Liver (tissue), 9 donors: ENCODE results near the gene VSIG10. TPM values are rescaled to one million over a fixed set of nuclear protein-coding genes. Genes with fewer than 3 reads are reported as not detected.
A peak's percentile ranks its signal among the peaks of the same experiment; 100 is the strongest.

Experiments used
- DNase-seq: peaks from one replicate; pipeline ENCODE4 v3.0.0-alpha.2; 2017; ENCODE audit warnings: low spot score
- H3K27ac ChIP-seq, 2 donors: one replicate each; pipeline ENCODE4 v1.7.0; 2013; ENCODE audit warnings: inconsistent platforms in 2 of 2, low read length in 2 of 2, control low read depth in 1 of 2, low read depth in 1 of 2, mild to moderate bottlenecking in 1 of 2
- H3K27me3 ChIP-seq, 4 donors: one replicate each; pipeline versions ENCODE4 v1.6.1 to v1.7.0; 2013; ENCODE audit warnings: low read length in 3 of 4, inconsistent platforms in 1 of 4, mild to moderate bottlenecking in 1 of 4, moderate library complexity in 1 of 4; ENCODE audit not compliant: control insufficient read depth in 4 of 4, insufficient read depth in 4 of 4
- H3K36me3 ChIP-seq, 4 donors: one replicate each; pipeline versions ENCODE4 v1.6.1 to v1.7.0; 2013; ENCODE audit warnings: low read length in 3 of 4, mild to moderate bottlenecking in 3 of 4, low read depth in 1 of 4, moderate library complexity in 1 of 4; ENCODE audit not compliant: control insufficient read depth in 4 of 4, insufficient read depth in 3 of 4
- H3K4me1 ChIP-seq, 4 donors: one replicate each; pipeline versions ENCODE4 v1.6.1 to v1.7.0; 2013; ENCODE audit warnings: low read length in 3 of 4, mild to moderate bottlenecking in 3 of 4, moderate library complexity in 1 of 4; ENCODE audit not compliant: control insufficient read depth in 4 of 4, insufficient read depth in 4 of 4
- H3K4me3 ChIP-seq, 3 donors: one replicate each; pipeline versions ENCODE4 v1.6.1 to v1.7.0; 2013; ENCODE audit warnings: low read length in 3 of 3, control low read depth in 1 of 3, low read depth in 1 of 3, mild to moderate bottlenecking in 1 of 3
- H3K9ac ChIP-seq, 2 donors: one replicate each; pipeline ENCODE4 v1.7.0; 2013; ENCODE audit warnings: low read length in 2 of 2, mild to moderate bottlenecking in 2 of 2, moderate library complexity in 2 of 2, control low read depth in 1 of 2, low read depth in 1 of 2
- H3K9me3 ChIP-seq, 4 donors: one replicate each; pipeline versions ENCODE4 v1.6.1 to v1.7.0; 2013; ENCODE audit warnings: low read length in 3 of 4; ENCODE audit not compliant: control insufficient read depth in 4 of 4
- EGR1 ChIP-seq, 2 donors: IDR thresholded peaks; 2 replicates each; pipeline ENCODE4 v1.6.1; 2016 to 2018; ENCODE audit warnings: antibody characterized with exemption in 2 of 2, low read depth in 2 of 2
- FOXA1 ChIP-seq: IDR thresholded peaks from 2 replicates; pipeline ENCODE4 v1.6.1; 2016; ENCODE audit warnings: antibody characterized with exemption
- FOXA2 ChIP-seq: IDR thresholded peaks from 2 replicates; pipeline ENCODE4 v1.6.1; 2016; ENCODE audit warnings: antibody characterized with exemption
- GABPA ChIP-seq, 2 donors: IDR thresholded peaks in 1 of 2; conservative IDR thresholded peaks in 1 of 2; 2 replicates each; pipeline ENCODE4 v1.6.1; 2016; ENCODE audit warnings: antibody characterized with exemption in 2 of 2, mild to moderate bottlenecking in 1 of 2, moderate library complexity in 1 of 2
- HNF4A ChIP-seq, 2 donors: conservative IDR thresholded peaks; 2 replicates each; pipeline ENCODE4 v1.6.1; 2016; ENCODE audit warnings: antibody characterized with exemption in 2 of 2, mild to moderate bottlenecking in 2 of 2
- HNF4G ChIP-seq: IDR thresholded peaks from 2 replicates; pipeline ENCODE4 v1.6.1; 2016; ENCODE audit warnings: antibody characterized with exemption
- JUND ChIP-seq, 2 donors: IDR thresholded peaks; 2 replicates each; pipeline ENCODE4 v1.6.1; 2016; ENCODE audit warnings: antibody characterized with exemption in 2 of 2
- NR2F2 ChIP-seq: IDR thresholded peaks from 2 replicates; pipeline ENCODE4 v1.6.1; 2016; ENCODE audit warnings: antibody characterized with exemption
- RAD21 ChIP-seq, 2 donors: IDR thresholded peaks; 2 replicates each; pipeline ENCODE4 v1.6.1; 2016; ENCODE audit warnings: antibody characterized with exemption in 2 of 2, mild to moderate bottlenecking in 2 of 2
- RXRA ChIP-seq, 2 donors: IDR thresholded peaks; 2 replicates each; pipeline ENCODE4 v1.6.1; 2017 to 2018; ENCODE audit warnings: antibody characterized with exemption in 2 of 2, mild to moderate bottlenecking in 1 of 2
- SP1 ChIP-seq: IDR thresholded peaks from 2 replicates; pipeline ENCODE4 v1.6.1; 2018; ENCODE audit warnings: antibody characterized with exemption, mild to moderate bottlenecking
- TAF1 ChIP-seq: conservative IDR thresholded peaks from 2 replicates; pipeline ENCODE4 v1.6.1; 2016; ENCODE audit warnings: antibody characterized with exemption, mild to moderate bottlenecking
- YY1 ChIP-seq: IDR thresholded peaks from 2 replicates; pipeline ENCODE4 v1.6.1; 2016; ENCODE audit warnings: antibody characterized with exemption, mild to moderate bottlenecking
- whole genome bisulfite sequencing: extraction: QIAGEN DNeasy Blood & Tissue Kit; methylation state at CpG from one replicate; pipeline ENCODE4 v1.1.7; 2013; 5-methylcytosine and 5-hydroxymethylcytosine counted together
- polyA plus RNA-seq, 2 donors: library from polyadenylated mRNA; stranded (reverse) in 1 of 2; unstranded in 1 of 2; fragments of 200-250 nt in 1 of 2; fragments of >200 nt in 1 of 2; fragmentation: Nextera tagmentation in 1 of 2; extraction: Ambion mirVana in 1 of 2; gene quantifications; one replicate each; pipeline versions ENCODE4 v1.2.1 to v1.2.3, GENCODE V29; 2013 to 2015
- total RNA-seq, 2 donors: library from RNA; depleted of rRNA; stranded (reverse); fragments of >200 nt; gene quantifications; one replicate each; pipeline ENCODE4 v1.2.3, GENCODE V29; 2014
- TF ChIP-seq, protein P1 (sequence below): IDR thresholded peaks from 2 replicates; pipeline ENCODE4 v1.6.1; 2016; ENCODE audit warnings: antibody characterized with exemption
- TF ChIP-seq, protein P2 (sequence below): IDR thresholded peaks from 2 replicates; pipeline ENCODE4 v1.6.1; 2016; ENCODE audit warnings: antibody characterized with exemption
- TF ChIP-seq, protein P3 (sequence below): IDR thresholded peaks from 2 replicates; pipeline ENCODE4 v1.6.1; 2016; ENCODE audit warnings: antibody characterized with exemption, mild to moderate bottlenecking
- TF ChIP-seq, protein P4 (sequence below): IDR thresholded peaks from 2 replicates; pipeline ENCODE4 v1.6.1; 2016; ENCODE audit warnings: antibody characterized with exemption
- donor health status: healthy.
- donor health status: healthy.
- donor health status: healthy.
- donor health status: healthy.
- donor health status: healthy.

Gene VSIG10
- total and polyA plus RNA-seq, 4 donors: 9.8 to 16.4 (median 11.7) TPM

DNA sequence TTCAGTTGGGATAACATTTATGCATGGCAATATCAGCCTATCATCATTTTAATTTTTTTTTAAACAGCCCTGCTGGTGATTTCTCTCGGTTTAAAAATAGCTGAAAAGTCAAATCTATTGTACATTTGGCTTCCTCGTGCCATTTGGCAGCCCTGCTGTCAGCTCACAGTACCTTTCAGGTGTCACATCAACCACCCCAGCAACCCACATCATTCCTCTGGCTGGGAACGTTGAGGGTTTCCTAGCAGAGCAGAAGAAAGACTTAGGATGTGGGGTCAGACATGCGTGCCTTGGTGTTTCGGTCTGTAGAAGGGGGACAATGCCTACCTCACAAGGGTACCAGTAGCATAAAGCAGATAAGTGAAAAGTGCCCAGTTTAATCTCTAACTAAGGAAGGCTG lies 47.9 kb upstream of the VSIG10 start:
- Histone ChIP-seq H3K4me1 (peaks cover 0 to 6% (median 0%) of the 10 kb centered on the region in 4 donors), H3K36me3 (peaks cover 3 to 21% (median 12%) of the 10 kb centered on the region in 4 donors), H3K4me3 (no peak overlapping the region), H3K9me3 (no peaks in the 10 kb centered on the region), H3K27ac (no peak overlapping the region), H3K9ac (no peak overlapping the region), H3K27me3 (no peaks in the 10 kb centered on the region)
- 83% methylated on average over 5 of the region's 5 CpGs for WGBS
- DNase-seq: no peak
- TF ChIP-seq YY1: no peak

DNA sequence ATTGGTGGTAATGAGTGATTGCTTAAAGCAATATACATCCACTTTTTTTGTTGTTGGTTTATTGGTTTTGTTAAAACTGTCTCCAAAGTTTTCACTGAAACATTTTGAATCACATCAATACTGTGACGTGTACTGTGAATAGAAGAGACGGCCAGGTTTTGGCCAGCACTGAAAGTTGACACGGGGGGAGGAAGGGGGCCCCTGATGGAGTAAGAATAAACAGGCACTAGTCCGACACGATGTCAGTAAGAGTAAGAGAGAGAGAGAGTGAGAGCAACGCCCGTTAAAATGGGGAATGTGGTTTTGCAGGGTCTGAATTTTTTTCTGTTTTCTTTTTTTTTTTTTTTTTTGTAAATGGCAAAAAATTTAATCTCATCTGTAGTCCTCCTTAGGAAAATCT lies 46.8 kb upstream of the VSIG10 start:
- no peak overlapping the region for H3K9ac ChIP-seq
- H3K27me3 ChIP-seq: no peaks in the 10 kb centered on the region
- no peak overlapping the region for H3K4me3 ChIP-seq
- H3K9me3 ChIP-seq: no peaks in the 10 kb centered on the region
- peaks cover 3 to 21% (median 15%) of the 10 kb centered on the region in 4 donors for H3K36me3 ChIP-seq
- no peak for TF ChIP-seq TAF1
- TF ChIP-seq JUND (IDR thresholded peaks at IDR 0.05): no peak
- peak in 1 of 2 donors; percentile 18 for TF ChIP-seq HNF4A (conservative IDR thresholded peaks at IDR 0.05)
- TF ChIP-seq RXRA (IDR thresholded peaks at IDR 0.05): peak in 1 of 2 donors; percentile 16
- no peak for DNase-seq
- H3K27ac ChIP-seq: no peak overlapping the region
- WGBS: 34% methylated on average over 7 of the region's 7 CpGs
- peaks cover 0 to 9% (median 1%) of the 10 kb centered on the region in 4 donors for H3K4me1 ChIP-seq

DNA sequence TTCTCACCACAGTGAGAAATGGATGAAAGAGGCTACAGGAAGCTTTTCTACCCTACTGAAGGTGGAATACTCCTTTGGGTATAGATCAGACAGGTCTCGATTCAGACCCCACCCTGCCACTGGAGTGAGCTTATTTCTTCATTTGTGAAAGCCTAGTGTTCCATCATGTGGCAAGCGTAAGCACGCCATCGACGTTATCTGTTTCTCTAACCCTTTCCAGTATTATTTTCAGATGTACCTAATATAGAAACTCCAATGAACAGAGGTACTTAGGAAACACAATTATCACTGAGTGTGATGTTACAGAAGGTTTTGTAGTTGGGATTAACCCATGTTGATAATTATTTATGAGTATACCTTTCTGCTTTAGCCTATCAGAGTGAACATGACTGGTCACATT lies 44.5 kb upstream of the VSIG10 start:
- Histone ChIP-seq H3K4me1 (peaks cover 0 to 21% (median 8%) of the 10 kb centered on the region in 4 donors), H3K36me3 (peaks cover 8 to 37% (median 28%) of the 10 kb centered on the region in 4 donors), H3K9me3 (no peaks in the 10 kb centered on the region), H3K9ac (no peak overlapping the region), H3K27me3 (no peaks in the 10 kb centered on the region), H3K27ac (no peak overlapping the region), H3K4me3 (no peak overlapping the region)
- TF ChIP-seq HNF4G (no peak), TAF1 (no peak), JUND (IDR thresholded peaks at IDR 0.05) (no peak), RXRA (IDR thresholded peaks at IDR 0.05) (no peak), HNF4A (conservative IDR thresholded peaks at IDR 0.05) (no peak), GABPA (IDR thresholded peaks at IDR 0.05 in 1 of 2, conservative IDR thresholded peaks at IDR 0.05 in 1 of 2) (no peak), RAD21 (IDR thresholded peaks at IDR 0.05) (no peak), FOXA2 (no peak), YY1 (no peak), EGR1 (IDR thresholded peaks at IDR 0.05; ENCODE audit: low read depth in 2 of 2) (no peak), FOXA1 (no peak), SP1 (no peak), NR2F2 (no peak)
- TF ChIP-seq, protein P1, sequence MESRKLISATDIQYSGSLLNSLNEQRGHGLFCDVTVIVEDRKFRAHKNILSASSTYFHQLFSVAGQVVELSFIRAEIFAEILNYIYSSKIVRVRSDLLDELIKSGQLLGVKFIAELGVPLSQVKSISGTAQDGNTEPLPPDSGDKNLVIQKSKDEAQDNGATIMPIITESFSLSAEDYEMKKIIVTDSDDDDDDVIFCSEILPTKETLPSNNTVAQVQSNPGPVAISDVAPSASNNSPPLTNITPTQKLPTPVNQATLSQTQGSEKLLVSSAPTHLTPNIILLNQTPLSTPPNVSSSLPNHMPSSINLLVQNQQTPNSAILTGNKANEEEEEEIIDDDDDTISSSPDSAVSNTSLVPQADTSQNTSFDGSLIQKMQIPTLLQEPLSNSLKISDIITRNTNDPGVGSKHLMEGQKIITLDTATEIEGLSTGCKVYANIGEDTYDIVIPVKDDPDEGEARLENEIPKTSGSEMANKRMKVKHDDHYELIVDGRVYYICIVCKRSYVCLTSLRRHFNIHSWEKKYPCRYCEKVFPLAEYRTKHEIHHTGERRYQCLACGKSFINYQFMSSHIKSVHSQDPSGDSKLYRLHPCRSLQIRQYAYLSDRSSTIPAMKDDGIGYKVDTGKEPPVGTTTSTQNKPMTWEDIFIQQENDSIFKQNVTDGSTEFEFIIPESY: no peak
- TF ChIP-seq, protein P2, sequence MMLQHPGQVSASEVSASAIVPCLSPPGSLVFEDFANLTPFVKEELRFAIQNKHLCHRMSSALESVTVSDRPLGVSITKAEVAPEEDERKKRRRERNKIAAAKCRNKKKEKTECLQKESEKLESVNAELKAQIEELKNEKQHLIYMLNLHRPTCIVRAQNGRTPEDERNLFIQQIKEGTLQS: no peak
- TF ChIP-seq, protein P3, sequence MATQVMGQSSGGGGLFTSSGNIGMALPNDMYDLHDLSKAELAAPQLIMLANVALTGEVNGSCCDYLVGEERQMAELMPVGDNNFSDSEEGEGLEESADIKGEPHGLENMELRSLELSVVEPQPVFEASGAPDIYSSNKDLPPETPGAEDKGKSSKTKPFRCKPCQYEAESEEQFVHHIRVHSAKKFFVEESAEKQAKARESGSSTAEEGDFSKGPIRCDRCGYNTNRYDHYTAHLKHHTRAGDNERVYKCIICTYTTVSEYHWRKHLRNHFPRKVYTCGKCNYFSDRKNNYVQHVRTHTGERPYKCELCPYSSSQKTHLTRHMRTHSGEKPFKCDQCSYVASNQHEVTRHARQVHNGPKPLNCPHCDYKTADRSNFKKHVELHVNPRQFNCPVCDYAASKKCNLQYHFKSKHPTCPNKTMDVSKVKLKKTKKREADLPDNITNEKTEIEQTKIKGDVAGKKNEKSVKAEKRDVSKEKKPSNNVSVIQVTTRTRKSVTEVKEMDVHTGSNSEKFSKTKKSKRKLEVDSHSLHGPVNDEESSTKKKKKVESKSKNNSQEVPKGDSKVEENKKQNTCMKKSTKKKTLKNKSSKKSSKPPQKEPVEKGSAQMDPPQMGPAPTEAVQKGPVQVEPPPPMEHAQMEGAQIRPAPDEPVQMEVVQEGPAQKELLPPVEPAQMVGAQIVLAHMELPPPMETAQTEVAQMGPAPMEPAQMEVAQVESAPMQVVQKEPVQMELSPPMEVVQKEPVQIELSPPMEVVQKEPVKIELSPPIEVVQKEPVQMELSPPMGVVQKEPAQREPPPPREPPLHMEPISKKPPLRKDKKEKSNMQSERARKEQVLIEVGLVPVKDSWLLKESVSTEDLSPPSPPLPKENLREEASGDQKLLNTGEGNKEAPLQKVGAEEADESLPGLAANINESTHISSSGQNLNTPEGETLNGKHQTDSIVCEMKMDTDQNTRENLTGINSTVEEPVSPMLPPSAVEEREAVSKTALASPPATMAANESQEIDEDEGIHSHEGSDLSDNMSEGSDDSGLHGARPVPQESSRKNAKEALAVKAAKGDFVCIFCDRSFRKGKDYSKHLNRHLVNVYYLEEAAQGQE: no peak
- TF ChIP-seq, protein P4, sequence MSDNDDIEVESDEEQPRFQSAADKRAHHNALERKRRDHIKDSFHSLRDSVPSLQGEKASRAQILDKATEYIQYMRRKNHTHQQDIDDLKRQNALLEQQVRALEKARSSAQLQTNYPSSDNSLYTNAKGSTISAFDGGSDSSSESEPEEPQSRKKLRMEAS: no peak
- 95% methylated on average over 5 of the region's 5 CpGs for WGBS
- DNase-seq: no peak
